Measurements from ENCODE around the gene ERCC6. TPM values are rescaled to one million over a fixed set of nuclear protein-coding genes. Genes with fewer than 3 reads are reported as not detected.

The ERCC6 gene
- total and polyA plus RNA-seq, 12 donors = 3.7 to 27.9 (median 16.8) TPM

- no peak for DNase-seq
- Histone ChIP-seq H3K36me3 (replicated peaks in 1 of 2) (peaks cover 0 to 38% of the 10 kb centered on the region in 2 donors), H3K27me3 (no peaks in the 10 kb centered on the region), H3K27ac (no peak overlapping the region), H3K4me3 (no peak overlapping the region), H3K9me3 (replicated peaks in 1 of 3) (no peaks in the 10 kb centered on the region), H3K4me1 (replicated peaks in 1 of 2) (no peaks in the 10 kb centered on the region)
- intact Hi-C loops (cut with DNase I) = no loop called here
- no peak for TF ChIP-seq POLR2A (IDR thresholded peaks at IDR 0.05)
- TF ChIP-seq, protein P1, sequence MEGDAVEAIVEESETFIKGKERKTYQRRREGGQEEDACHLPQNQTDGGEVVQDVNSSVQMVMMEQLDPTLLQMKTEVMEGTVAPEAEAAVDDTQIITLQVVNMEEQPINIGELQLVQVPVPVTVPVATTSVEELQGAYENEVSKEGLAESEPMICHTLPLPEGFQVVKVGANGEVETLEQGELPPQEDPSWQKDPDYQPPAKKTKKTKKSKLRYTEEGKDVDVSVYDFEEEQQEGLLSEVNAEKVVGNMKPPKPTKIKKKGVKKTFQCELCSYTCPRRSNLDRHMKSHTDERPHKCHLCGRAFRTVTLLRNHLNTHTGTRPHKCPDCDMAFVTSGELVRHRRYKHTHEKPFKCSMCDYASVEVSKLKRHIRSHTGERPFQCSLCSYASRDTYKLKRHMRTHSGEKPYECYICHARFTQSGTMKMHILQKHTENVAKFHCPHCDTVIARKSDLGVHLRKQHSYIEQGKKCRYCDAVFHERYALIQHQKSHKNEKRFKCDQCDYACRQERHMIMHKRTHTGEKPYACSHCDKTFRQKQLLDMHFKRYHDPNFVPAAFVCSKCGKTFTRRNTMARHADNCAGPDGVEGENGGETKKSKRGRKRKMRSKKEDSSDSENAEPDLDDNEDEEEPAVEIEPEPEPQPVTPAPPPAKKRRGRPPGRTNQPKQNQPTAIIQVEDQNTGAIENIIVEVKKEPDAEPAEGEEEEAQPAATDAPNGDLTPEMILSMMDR (IDR thresholded peaks at IDR 0.05) = no peak
Measured at GRCh38 chr10:49465736-49466135, 73.2 kb downstream of the ERCC6 start.

Other genes starting within 250 kb of the ERCC6 start
- under 1 TPM in 1 of 9 donors, not detected in 8; 0.10 TPM for gene C10orf71, start 240.0 kb downstream of the ERCC6 start, total RNA-seq
- under 1 TPM in 1 of 3 donors, not detected in 2; 0.08 TPM for gene C10orf71, start 240.0 kb downstream of the ERCC6 start, polyA plus RNA-seq
- 1 to 10 TPM in 3 of 9 donors, under 1 TPM in 2, not detected in 4; 0.06 to 9.4 (median 1.7) TPM for gene DRGX, start 143.0 kb downstream of the ERCC6 start, total RNA-seq
- 1 to 10 TPM; 2.0 to 9.6 (median 4.8) TPM for gene DRGX, start 143.0 kb downstream of the ERCC6 start, polyA plus RNA-seq
- gene SLC18A3, start 71.2 kb upstream of the ERCC6 start, total RNA-seq = under 1 TPM in 2 of 9 donors, not detected in 7; 0.14 to 0.41 TPM
- gene SLC18A3, start 71.2 kb upstream of the ERCC6 start, polyA plus RNA-seq = under 1 TPM in 2 of 3 donors, not detected in 1; 0.03 to 0.16 TPM
- gene CHAT, start 74.9 kb upstream of the ERCC6 start, total RNA-seq = not detected
- not detected for gene CHAT, start 74.9 kb upstream of the ERCC6 start, polyA plus RNA-seq
- not detected for gene C10orf53, start 140.5 kb upstream of the ERCC6 start, total RNA-seq
- gene C10orf53, start 140.5 kb upstream of the ERCC6 start, polyA plus RNA-seq = not detected
- 10 to 100 TPM in 1 of 9 donors, 1 to 10 TPM in 8; 1.4 to 15.1 (median 2.7) TPM for gene OGDHL, start 223.2 kb upstream of the ERCC6 start, total RNA-seq
- 10 to 100 TPM in 1 of 3 donors, 1 to 10 TPM in 2; 5.6 to 31.9 (median 9.2) TPM for gene OGDHL, start 223.2 kb upstream of the ERCC6 start, polyA plus RNA-seq